GM12878 (cell line): ENCODE data around the gene LRRC7.

ENCODE experiments used
- CHD1 ChIP-seq: IDR thresholded peaks from 2 replicates; pipeline ENCODE4 v1.6.1; 2012; ENCODE audit warnings: low read depth, low read length, improper control_type of control experiment
- CTCF ChIP-seq, 3 experiments: IDR thresholded peaks in 2 of 3; conservative IDR thresholded peaks in 1 of 3; 2 replicates each; pipeline ENCODE4 v1.5.1; 2011; ENCODE audit warnings: low read depth in 3 of 3, low read length in 3 of 3, mild to moderate bottlenecking in 3 of 3, control low read depth in 2 of 3, moderate library complexity in 2 of 3, inconsistent platforms in 1 of 3, mixed read lengths in 1 of 3; ENCODE audit not compliant: control insufficient read depth in 2 of 3, insufficient read depth in 1 of 3; ENCODE audit errors: extremely low read depth in 1 of 3
- ETV6 ChIP-seq, 2 experiments: fragments of 450-650 bp in 1 of 2; IDR thresholded peaks in 1 of 2; conservative IDR thresholded peaks in 1 of 2; 2 replicates each; pipeline ENCODE4 v1.6.1; 2014; ENCODE audit warnings: antibody characterized with exemption in 1 of 2, borderline replicate concordance in 1 of 2, low read depth in 1 of 2, mild to moderate bottlenecking in 1 of 2, moderate library complexity in 1 of 2
- FOXK2 ChIP-seq: fragments of 450-650 bp; IDR thresholded peaks from 2 replicates; pipeline ENCODE4 v1.6.1; 2017; ENCODE audit warnings: mild to moderate bottlenecking, moderate library complexity
- MXI1 ChIP-seq: fragments of 150-350 bp; IDR thresholded peaks from 2 replicates; pipeline ENCODE4 v1.6.1; 2011; ENCODE audit warnings: low read depth, mild to moderate bottlenecking, inconsistent platforms, low read length, improper control_type of control experiment
- POLR2A ChIP-seq: IDR thresholded peaks from 2 replicates; pipeline ENCODE4 v1.6.1; 2011; ENCODE audit warnings: low read depth, mild to moderate bottlenecking, low read length
- RAD21 ChIP-seq: IDR thresholded peaks from 2 replicates; pipeline ENCODE4 v1.6.1; 2011; ENCODE audit warnings: mild to moderate bottlenecking, low read depth, low read length, moderate library complexity; ENCODE audit not compliant: insufficient read depth
- SPI1 ChIP-seq: IDR thresholded peaks from 2 replicates; pipeline ENCODE4 v1.6.1; 2011; ENCODE audit warnings: low read depth, mild to moderate bottlenecking, low read length, moderate library complexity, borderline replicate concordance; ENCODE audit not compliant: insufficient read depth
- TCF12 ChIP-seq: IDR thresholded peaks from 2 replicates; pipeline ENCODE4 v1.6.1; 2011; ENCODE audit warnings: low read depth, mild to moderate bottlenecking, low read length
- ZNF687 ChIP-seq: fragments of 450-650 bp; IDR thresholded peaks from 2 replicates; pipeline ENCODE4 v1.6.1; 2017; ENCODE audit warnings: mild to moderate bottlenecking, moderate library complexity

- TF ChIP-seq SPI1 (no peak), TCF12 (no peak), CTCF (IDR thresholded peaks at IDR 0.05 in 2 of 3, conservative IDR thresholded peaks at IDR 0.05 in 1 of 3; ENCODE audit: control insufficient read depth in 2 of 3, extremely low read depth in 1 of 3, insufficient read depth in 1 of 3, low read depth in 3 of 3, low read length in 3 of 3) (no peak), CHD1 (no peak), ETV6 (conservative IDR thresholded peaks at IDR 0.05 in 1 of 2, IDR thresholded peaks at IDR 0.05 in 1 of 2; ENCODE audit: borderline replicate concordance in 1 of 2, low read depth in 1 of 2) (no peak), MXI1 (no peak), FOXK2 (no peak), ZNF687 (no peak), RAD21 (no peak), POLR2A (no peak)
Observed at GRCh38 chr1:70109241-70109640, 541.5 kb downstream of the LRRC7 start.
